SH-SY5Y (cell line): ENCODE results near the gene KPNA2.
"Not testable (repeated sequence)": the region's sequence is repeated elsewhere in the genome, so short reads cannot be mapped to it uniquely, and the experiment has no call there.

ENCODE experiments used
- GATA2 ChIP-seq: IDR thresholded peaks from 2 replicates; pipeline ENCODE4 v1.6.1; 2011; ENCODE audit warnings: mild to moderate bottlenecking, low read depth, low read length
- GATA3 ChIP-seq: IDR thresholded peaks from 2 replicates; pipeline ENCODE4 v1.6.1; 2011; ENCODE audit warnings: low read depth, mild to moderate bottlenecking, low read length, moderate library complexity

Gene KPNA2

GRCh38 chr17:68035523-68036303 is at the start of gene KPNA2:
Gene KPNA2 (plus strand): TSS chr17:68035735. CDS start chr17:68037133, 1,398 bp downstream.
- TF ChIP-seq GATA3 (no peak), GATA2 (no peak; the same call in 1 of the 2 replicates)

DNA sequence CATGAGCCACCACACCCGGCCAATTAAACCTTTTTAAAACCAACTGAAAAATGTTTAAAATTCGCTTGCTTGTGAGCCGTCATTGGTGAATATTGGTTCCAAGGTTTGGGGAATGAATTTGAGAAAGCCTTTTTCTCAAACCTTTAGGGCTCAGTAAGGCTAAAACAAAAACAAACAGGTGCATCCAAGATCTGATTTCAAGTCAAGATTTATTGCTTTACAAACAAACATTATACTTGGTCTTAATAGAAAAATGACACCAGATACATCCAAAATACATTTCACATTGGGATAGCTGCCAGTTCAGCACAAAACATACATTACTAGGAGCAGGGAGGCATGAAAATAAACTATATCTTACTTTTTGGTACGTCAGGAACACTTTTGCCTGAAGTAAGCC is 44.6 kb upstream of the KPNA2 start:
- TF ChIP-seq GATA3: no peak
- TF ChIP-seq GATA2: no peak

- TF ChIP-seq GATA3 (no peak), GATA2 (no peak)
Measured at GRCh38 chr17:67992548-67993152, 42.9 kb upstream of the KPNA2 start.

DNA sequence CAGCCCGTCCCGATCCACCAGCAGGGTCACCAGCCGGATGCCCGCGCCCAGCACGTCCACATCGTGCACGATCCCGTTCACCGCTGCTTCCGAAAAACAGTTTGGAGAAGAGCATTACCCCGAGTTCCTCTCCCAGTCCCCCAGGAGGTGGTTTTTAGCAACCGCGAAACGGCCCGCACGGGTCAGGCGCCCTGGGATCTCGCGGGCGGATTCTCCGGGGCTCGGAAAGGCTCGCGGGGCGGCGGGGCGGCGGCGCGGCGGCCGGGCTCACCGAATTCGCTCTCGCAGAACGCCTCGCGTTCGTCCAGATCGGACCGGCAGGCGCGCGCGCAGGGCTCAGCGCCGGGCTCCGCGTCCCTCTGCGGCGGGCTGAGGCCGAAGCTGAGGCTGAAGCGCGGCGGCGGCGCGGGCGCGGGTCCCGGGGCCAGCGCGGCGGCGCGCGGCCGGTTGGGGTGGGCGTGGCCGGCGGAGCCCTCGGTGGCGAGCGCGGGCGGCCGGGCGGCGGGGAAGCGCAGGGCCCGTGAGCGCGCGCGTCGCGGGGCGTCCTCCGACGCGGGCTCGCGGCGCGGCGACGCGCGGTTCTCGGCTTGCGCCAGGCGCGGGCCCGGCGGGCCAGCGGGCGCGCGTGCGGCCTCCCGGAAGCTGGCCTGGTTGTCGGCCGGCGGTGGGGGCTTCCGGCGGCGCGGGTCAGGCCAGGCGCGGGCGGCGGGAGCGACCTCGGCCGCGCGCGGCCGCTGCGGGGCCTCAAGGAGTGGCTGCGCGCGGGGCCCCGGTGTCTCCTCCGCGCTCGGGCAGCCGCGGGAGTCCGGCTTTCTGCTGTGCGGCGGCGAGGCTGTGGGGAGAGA is 42.2 kb upstream of the KPNA2 start:
- TF ChIP-seq GATA3 (no peak), GATA2 (no peak)

DNA sequence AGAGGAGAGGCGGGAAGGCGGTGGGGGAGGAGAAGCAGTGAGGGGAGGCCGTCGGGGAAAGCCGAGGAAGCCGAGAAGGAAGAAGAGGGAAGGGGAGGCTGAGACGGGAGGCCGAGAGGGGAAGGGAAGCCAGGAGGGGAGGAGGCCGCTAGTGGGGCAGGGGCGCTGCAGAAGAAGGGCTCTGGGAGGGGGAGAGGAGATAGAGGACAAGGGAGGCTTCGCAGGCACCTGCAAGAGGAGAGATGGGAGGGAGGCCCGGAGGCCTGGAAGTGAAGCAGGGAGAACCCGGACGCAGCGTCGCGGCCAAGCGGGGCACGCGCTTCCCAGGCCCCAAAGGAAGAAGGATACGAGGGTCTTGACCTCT is 41.6 kb upstream of the KPNA2 start:
- TF ChIP-seq GATA2 (no peak), GATA3 (no peak)

DNA sequence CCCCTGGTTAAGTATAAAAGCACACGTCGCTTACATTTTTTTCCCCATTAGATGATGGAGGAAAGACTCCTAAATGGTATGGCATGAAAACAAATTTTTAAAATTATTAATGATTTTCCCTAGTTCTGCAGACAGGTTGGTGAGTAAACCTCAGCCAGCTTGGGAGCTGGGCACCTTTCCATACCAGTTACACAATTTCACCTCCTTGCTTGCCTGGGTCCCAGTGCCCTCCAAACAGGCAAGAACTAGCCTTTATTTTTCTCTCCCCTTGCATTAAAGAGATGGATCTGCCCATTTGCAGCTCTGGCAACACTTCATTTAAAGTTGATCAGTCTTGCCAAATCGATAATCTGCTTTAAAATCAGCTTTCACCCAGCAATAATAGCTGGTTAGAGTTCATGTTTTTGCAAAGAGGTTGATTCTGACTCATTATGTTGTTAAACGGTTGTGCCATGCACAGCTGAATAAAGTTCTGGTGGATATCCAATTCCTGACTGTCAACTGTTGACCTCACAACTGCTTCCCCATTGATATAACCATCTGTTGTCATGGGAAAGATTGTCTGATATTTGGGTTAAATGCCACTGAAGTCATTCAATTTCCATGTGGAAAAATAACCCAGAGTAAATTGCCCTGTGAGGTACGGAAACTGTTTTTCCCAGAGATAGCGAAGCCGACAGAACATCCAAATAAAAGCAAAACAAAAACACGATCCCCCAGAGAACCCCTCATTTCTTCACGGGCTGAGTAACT is 40.5 kb upstream of the KPNA2 start:
- TF ChIP-seq GATA2 (no peak), GATA3 (no peak)

- TF ChIP-seq GATA3 (no peak), GATA2 (no peak)
Measured at GRCh38 chr17:67995570-67996263, 39.8 kb upstream of the KPNA2 start.

GRCh38 chr17:67996301-67997171 is 39.0 kb upstream of the KPNA2 start, which contains the start of gene C17orf58:
Gene C17orf58 (minus strand): TSS chr17:67996469. CDS start chr17:67996198, 271 bp downstream.
- TF ChIP-seq GATA3, GATA2: not testable (repeated sequence)

- TF ChIP-seq GATA2 (no peak), GATA3 (no peak)
Measured at GRCh38 chr17:67998466-67998865, 37.1 kb upstream of the KPNA2 start.

GRCh38 chr17:67999291-67999911 is 36.1 kb upstream of the KPNA2 start:
- TF ChIP-seq GATA2: no peak
- no peak for TF ChIP-seq GATA3

- TF ChIP-seq GATA2 (no peak), GATA3 (no peak)
Measured at GRCh38 chr17:68004201-68004600, 31.3 kb upstream of the KPNA2 start.

- TF ChIP-seq GATA2 (no peak), GATA3 (no peak)
Measured at GRCh38 chr17:68006797-68007196, 28.7 kb upstream of the KPNA2 start.
